Spinal cord (tissue), 10 donors: ENCODE results near the gene DNLZ. TPM values are rescaled to one million over a fixed set of nuclear protein-coding genes. Genes with fewer than 3 reads are reported as not detected.
"Not testable (repeated sequence)": the region's sequence is repeated elsewhere in the genome, so short reads cannot be mapped to it uniquely, and the experiment has no call there.

Experiments
- DNase-seq, 6 donors: peaks; one replicate each; pipeline versions ENCODE4 v3.0.0 to v3.0.0-alpha.2; 2013 to 2015; ENCODE audit warnings: low spot score in 6 of 6, low read depth in 4 of 6
- H3K27ac ChIP-seq: one replicate; pipeline ENCODE4 v1.5.1; 2013; ENCODE audit warnings: low read depth, low read length, control low read depth
- H3K27me3 ChIP-seq: one replicate; pipeline ENCODE4 v1.6.1; 2013; ENCODE audit warnings: low read length; ENCODE audit not compliant: control insufficient read depth, insufficient read depth
- H3K36me3 ChIP-seq: one replicate; pipeline ENCODE4 v1.6.1; 2013; ENCODE audit warnings: low read length; ENCODE audit not compliant: control insufficient read depth, insufficient read depth
- H3K4me1 ChIP-seq: one replicate; pipeline ENCODE4 v1.6.1; 2013; ENCODE audit warnings: low read length; ENCODE audit not compliant: control insufficient read depth, insufficient read depth
- H3K4me3 ChIP-seq: one replicate; pipeline ENCODE4 v1.5.1; 2013; ENCODE audit warnings: low read depth, low read length, control low read depth
- H3K9me3 ChIP-seq: one replicate; pipeline ENCODE4 v1.6.1; 2013; ENCODE audit warnings: low read length; ENCODE audit not compliant: control insufficient read depth, insufficient read depth
- WGBS: methylation state at CpG from one replicate; pipeline ENCODE4 v1.1.5; 2013; ENCODE audit warnings: missing lambda C conversion rate; ENCODE audit not compliant: insufficient coverage; 5-methylcytosine and 5-hydroxymethylcytosine counted together
- long read RNA-seq, 4 donors: transcript quantifications; one replicate each; lab custom pipeline, GENCODE V29; 2026
- polyA plus RNA-seq, 2 donors: library from polyadenylated mRNA; unstranded; fragments of 120-200 nt; gene quantifications; one replicate each; pipeline ENCODE4 v1.2.1, GENCODE V29; 2013; ENCODE audit not compliant: insufficient read length in 2 of 2
- total RNA-seq, 2 donors: library from RNA; depleted of rRNA in 1 of 2; stranded (reverse); fragments of 120-200 nt in 1 of 2; fragments of >200 nt in 1 of 2; gene quantifications; one replicate each; pipeline versions ENCODE4 v1.2.3 to v1.2.4, GENCODE V29; 2013 to 2014
- donor health status: healthy.

DNLZ gene
- total RNA-seq (10 to 100 TPM in 1 of 2 donors, 1 to 10 TPM in 1; 6.2 to 35.6 TPM), polyA plus RNA-seq (10 to 100 TPM; 29.1 to 29.5 TPM)
- long read RNA-seq, donor 1, transcript DNLZ-201 (3 exons, 724 nt) = major isoform, 35 of 43 reads
- long read RNA-seq, donor 1, partial matches to known transcripts = 8 of 43 reads
- long read RNA-seq, donor 1, other reads (novel, unspliced or antisense) = 0 of 43 reads
- long read RNA-seq, donor 2, transcript DNLZ-201 (3 exons, 724 nt) = major isoform, 15 of 15 reads
- long read RNA-seq, donor 2, partial matches to known transcripts = 0 of 15 reads
- long read RNA-seq, donor 2, other reads (novel, unspliced or antisense) = 0 of 15 reads
- long read RNA-seq, donor 3, transcript DNLZ-201 (3 exons, 724 nt) = major isoform, 17 of 17 reads
- long read RNA-seq, donor 3, partial matches to known transcripts = 0 of 17 reads
- long read RNA-seq, donor 3, other reads (novel, unspliced or antisense) = 0 of 17 reads
- long read RNA-seq, donor 4, transcript DNLZ-201 (3 exons, 724 nt) = major isoform, 19 of 19 reads
- long read RNA-seq, donor 4, partial matches to known transcripts = 0 of 19 reads
- long read RNA-seq, donor 4, other reads (novel, unspliced or antisense) = 0 of 19 reads

GRCh38 chr9:136363106-136363948, at the start of gene DNLZ:
Gene DNLZ, minus strand, starts transcription at chr9:136363744. Its CDS starts 30 bp downstream, at chr9:136363714.
- Histone ChIP-seq H3K9me3 (no peaks in the 10 kb centered on the region), H3K27ac (peak within 1 kb of the TSS; percentile 67), H3K27me3 (peaks cover 2% of the 10 kb centered on the region), H3K4me3 (peak within 1 kb of the TSS; percentile 68), H3K36me3 (peaks cover 59% of the 10 kb centered on the region), H3K4me1 (peaks cover 53% of the 10 kb centered on the region)
- peak in 5 of 6 donors; percentile 68 to 96 (median 84) for DNase-seq
- under 1% methylated on average over 94 of the region's 97 CpGs for WGBS

- DNase-seq = peak in 3 of 6 donors; percentile 23 to 70 (median 54)
- Histone ChIP-seq H3K36me3 (peaks cover 60% of the 10 kb centered on the region), H3K4me1 (peaks cover 40% of the 10 kb centered on the region), H3K27ac (no peak overlapping the region), H3K9me3 (no peaks in the 10 kb centered on the region), H3K27me3 (no peaks in the 10 kb centered on the region), H3K4me3 (no peak overlapping the region)
- WGBS = 37% methylated on average over 9 of the region's 9 CpGs
These were observed 49.4 kb upstream of the DNLZ start for GRCh38 chr9:136412962-136413361.

GRCh38 chr9:136411378-136411777, 47.8 kb upstream of the DNLZ start:
- WGBS = 66% methylated on average over 4 of the region's 4 CpGs
- DNase-seq = no peak
- peak overlapping the region; percentile 95 for H3K4me3 ChIP-seq
- peaks cover 40% of the 10 kb centered on the region for H3K4me1 ChIP-seq
- H3K36me3 ChIP-seq = peaks cover 59% of the 10 kb centered on the region
- no peak overlapping the region for H3K27ac ChIP-seq
- H3K9me3 ChIP-seq = no peaks in the 10 kb centered on the region
- H3K27me3 ChIP-seq = no peaks in the 10 kb centered on the region

- under 1% methylated on average over 80 of the region's 83 CpGs for WGBS
- Histone ChIP-seq H3K4me1 (peaks cover 40% of the 10 kb centered on the region), H3K36me3 (peaks cover 59% of the 10 kb centered on the region)
These were observed 47.1 kb upstream of the DNLZ start, which contains the start of the genes ENTR1 and PMPCA for GRCh38 chr9:136410500-136411287. Gene ENTR1, minus strand, starts transcription at chr9:136410614. Its CDS starts 217 bp downstream, at chr9:136410397. Gene PMPCA, plus strand, starts transcription at chr9:136410658. Its CDS starts 11 bp downstream, at chr9:136410669.

GRCh38 chr9:136409557-136410455, 46.3 kb upstream of the DNLZ start:
- H3K9me3 ChIP-seq = no peaks in the 10 kb centered on the region
- no peaks in the 10 kb centered on the region for H3K27me3 ChIP-seq
- WGBS = 10% methylated on average over 71 of the region's 71 CpGs
- peak in 2 of 6 donors; percentile 37 to 41 for DNase-seq
- H3K4me3 ChIP-seq = peak overlapping the region; percentile 65
- no peak overlapping the region for H3K27ac ChIP-seq
- peaks cover 59% of the 10 kb centered on the region for H3K36me3 ChIP-seq
- H3K4me1 ChIP-seq = peaks cover 40% of the 10 kb centered on the region

More at GRCh38 chr9:136410500-136411287, 47.1 kb upstream of the DNLZ start, which contains the start of the genes ENTR1 and PMPCA:
- H3K9me3 ChIP-seq = no peaks in the 10 kb centered on the region
- no peaks in the 10 kb centered on the region for H3K27me3 ChIP-seq
- peak within 1 kb of the TSS; percentile 69 for H3K27ac ChIP-seq
- DNase-seq = peak; percentile 64 to 97 (median 84)
- H3K4me3 ChIP-seq = peak within 1 kb of the TSS; percentile 95

GRCh38 chr9:136407911-136408310, 44.4 kb upstream of the DNLZ start:
- peaks cover 30% of the 10 kb centered on the region for H3K4me1 ChIP-seq
- WGBS = 89% methylated on average over 6 of the region's 7 CpGs
- H3K36me3 ChIP-seq = peaks cover 57% of the 10 kb centered on the region

GRCh38 chr9:136407061-136407460, 43.5 kb upstream of the DNLZ start:
- not testable (repeated sequence) for H3K9me3 ChIP-seq, H3K4me3 ChIP-seq, DNase-seq, H3K27me3 ChIP-seq, H3K27ac ChIP-seq
- Histone ChIP-seq H3K36me3 (peaks cover 64% of the 10 kb centered on the region), H3K4me1 (peaks cover 28% of the 10 kb centered on the region)
- 91% methylated on average over 16 of the region's 28 CpGs for WGBS

More at GRCh38 chr9:136407911-136408310, 44.4 kb upstream of the DNLZ start:
- H3K9me3 ChIP-seq = no peaks in the 10 kb centered on the region
- no peak overlapping the region for H3K27ac ChIP-seq
- no peak overlapping the region for H3K4me3 ChIP-seq
- DNase-seq = no peak
- no peaks in the 10 kb centered on the region for H3K27me3 ChIP-seq

- Histone ChIP-seq H3K4me1 (peaks cover 19% of the 10 kb centered on the region), H3K36me3 (peaks cover 74% of the 10 kb centered on the region)
- H3K27me3 ChIP-seq, H3K27ac ChIP-seq, H3K4me3 ChIP-seq, H3K9me3 ChIP-seq, DNase-seq: not testable (repeated sequence)
- whole genome bisulfite sequencing = 90% methylated on average over 10 of the region's 10 CpGs
These were observed 42.4 kb upstream of the DNLZ start for GRCh38 chr9:136405904-136406303.
